HUDEP-2 (cell line): ENCODE results near the gene RAC3.

Experiments
- DNase-seq, 76 experiments: peaks; one replicate each; lab custom pipeline; 2025; ENCODE audit not compliant: unreplicated experiment in 76 of 76; lab: John Stamatoyannopoulos, UW

The RAC3 gene

GRCh38 chr17:82011617-82012187 lies 19.8 kb upstream of the RAC3 start:
- DNase-seq, result no peak

DNA sequence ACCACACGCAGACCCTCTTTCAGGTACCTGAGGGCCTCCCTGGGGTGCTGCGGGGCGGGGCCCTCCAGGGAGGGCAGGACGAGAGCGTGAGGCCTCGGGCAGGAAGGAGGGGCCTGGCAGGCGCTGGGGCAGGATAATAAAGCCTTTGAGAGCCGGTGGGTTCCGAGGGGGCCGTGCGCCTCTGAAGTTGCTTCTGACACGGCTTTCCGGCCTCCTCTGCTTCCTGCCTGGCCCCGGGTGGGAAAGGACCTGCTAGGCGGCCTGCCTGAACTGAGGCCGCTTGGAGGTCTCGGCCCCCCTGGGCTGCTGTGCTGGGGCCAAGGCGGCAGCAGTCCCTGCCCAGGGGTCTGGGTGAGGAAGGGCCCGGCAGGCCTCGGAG lies 19.2 kb upstream of the RAC3 start:
- DNase-seq, result no peak

- no peak for DNase-seq
Measured at GRCh38 chr17:82012640-82013295, 18.7 kb upstream of the RAC3 start.

- DNase-seq, result no peak
Measured at GRCh38 chr17:82013341-82013740, 18.1 kb upstream of the RAC3 start.

DNA sequence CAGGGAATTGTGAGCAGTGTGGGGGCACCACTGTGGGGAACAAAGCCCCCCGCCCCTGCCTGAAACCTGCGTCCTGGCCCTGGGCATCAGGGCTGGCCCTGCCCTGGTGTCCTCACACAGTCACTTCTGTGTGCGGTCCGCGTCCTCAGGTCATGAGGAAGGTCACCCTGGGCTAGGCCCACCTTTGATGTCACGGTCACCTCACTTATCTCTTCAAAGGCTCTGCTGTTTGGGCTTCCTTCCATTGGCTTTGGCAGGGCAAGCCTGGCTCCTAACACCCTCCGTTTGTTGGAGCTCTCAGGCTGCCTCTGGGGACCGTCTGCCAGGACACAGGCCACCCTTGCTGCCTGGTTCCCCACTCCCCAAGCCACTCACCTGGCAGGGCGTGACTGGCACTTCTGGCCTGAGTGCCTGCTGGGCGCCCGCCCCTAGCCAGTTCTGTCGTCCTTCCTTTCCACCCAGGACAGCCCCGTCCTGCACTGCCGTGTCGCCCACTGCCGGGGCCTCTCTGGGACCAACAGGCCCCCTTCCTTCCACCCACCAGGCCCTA lies 17.6 kb upstream of the RAC3 start:
- no peak for DNase-seq

DNA sequence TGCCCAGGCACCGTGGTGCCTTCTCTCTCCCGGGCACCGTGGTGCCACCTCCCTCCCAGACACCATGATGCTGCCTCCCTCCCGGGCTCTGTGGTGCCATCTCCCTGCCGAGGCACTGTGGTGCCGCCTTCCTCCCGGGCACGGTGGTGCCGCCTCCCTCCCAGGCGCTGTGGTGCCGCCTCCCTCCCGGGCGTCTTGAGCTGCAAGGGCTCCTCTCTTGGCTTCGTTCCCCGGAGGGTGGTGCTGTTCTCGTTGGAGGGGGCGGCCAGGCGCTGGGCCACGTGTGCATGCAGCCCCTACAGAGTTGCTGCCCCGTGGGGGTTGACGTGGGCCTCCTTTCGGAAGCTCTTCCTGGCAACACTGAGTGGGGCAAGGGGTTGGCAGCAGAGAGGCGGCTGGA lies 17.0 kb upstream of the RAC3 start:
- DNase-seq, result peak in 27 of 76 experiments; percentile 2 to 57 (median 22)

GRCh38 chr17:82014971-82015310 lies 16.5 kb upstream of the RAC3 start:
- DNase-seq, result no peak

GRCh38 chr17:82015311-82015971 lies 16.0 kb upstream of the RAC3 start:
- DNase-seq, result no peak

GRCh38 chr17:82016061-82016874 lies 15.2 kb upstream of the RAC3 start:
- no peak for DNase-seq

GRCh38 chr17:82016875-82017459 lies 14.5 kb upstream of the RAC3 start:
- no peak for DNase-seq

DNA sequence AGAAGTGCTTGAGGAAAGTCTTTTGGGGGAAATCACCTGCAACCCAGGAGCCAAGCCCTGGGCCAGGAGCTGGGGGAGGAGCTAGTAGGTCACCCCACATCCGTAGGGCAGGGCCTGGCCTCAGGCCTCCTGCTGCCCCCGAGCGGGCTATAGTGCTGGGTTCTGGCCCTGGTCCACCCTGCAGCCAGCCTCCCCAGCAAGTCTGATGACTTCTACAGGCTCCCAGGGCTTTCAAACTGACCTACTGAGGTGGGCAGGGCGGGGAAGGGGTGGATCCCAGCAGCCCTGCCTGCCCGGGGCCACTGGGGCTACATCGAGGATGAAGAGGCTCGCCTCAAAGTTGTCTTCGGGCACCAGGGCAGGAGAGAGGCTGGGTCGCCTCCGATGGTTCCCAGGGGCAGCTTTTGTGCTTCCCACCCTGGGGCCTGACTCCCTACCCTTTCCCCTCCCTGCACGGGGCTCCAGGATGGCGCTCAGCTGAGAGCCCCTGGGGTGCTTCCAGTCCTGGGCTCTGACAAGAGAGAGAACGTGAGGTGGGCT lies 13.8 kb upstream of the RAC3 start:
- no peak for DNase-seq

- peak in 1 of 76 experiments; percentile 5 for DNase-seq
Measured at GRCh38 chr17:82018152-82018988, 13.1 kb upstream of the RAC3 start.

DNA sequence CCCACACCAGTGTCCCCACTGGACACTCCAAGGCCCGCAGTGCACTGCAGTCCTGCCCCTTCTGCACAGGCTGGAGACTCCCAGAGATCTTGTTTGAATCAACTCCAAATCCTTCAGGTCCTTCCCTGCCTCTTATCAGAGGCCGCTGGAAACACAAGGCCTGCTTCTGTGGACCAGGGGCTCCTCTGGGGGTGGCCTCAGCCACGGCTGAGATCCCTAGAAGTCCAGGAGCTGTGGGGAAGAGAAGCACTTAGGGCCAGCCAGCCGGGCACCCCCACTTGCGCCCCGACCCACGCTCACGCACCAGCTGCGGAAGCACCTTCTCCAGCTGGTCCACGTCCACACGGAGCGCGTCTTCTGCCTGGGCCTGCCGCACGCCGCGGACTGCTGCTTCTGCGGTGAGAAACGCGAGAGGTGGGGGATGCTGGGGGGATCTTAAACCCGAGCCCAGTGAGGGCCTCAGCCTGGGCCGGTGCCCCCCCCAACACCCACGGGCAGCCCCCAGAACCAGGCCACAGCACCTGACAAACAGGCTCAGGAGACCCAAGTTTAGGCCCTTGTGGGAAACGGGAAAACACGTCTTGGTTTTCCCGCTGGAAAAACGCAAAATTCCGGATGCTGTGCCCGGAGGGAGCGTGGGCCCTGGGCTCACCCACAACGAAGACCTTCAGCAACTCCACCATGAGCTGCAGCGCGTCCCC lies 12.3 kb upstream of the RAC3 start:
- DNase-seq, result no peak

DNA sequence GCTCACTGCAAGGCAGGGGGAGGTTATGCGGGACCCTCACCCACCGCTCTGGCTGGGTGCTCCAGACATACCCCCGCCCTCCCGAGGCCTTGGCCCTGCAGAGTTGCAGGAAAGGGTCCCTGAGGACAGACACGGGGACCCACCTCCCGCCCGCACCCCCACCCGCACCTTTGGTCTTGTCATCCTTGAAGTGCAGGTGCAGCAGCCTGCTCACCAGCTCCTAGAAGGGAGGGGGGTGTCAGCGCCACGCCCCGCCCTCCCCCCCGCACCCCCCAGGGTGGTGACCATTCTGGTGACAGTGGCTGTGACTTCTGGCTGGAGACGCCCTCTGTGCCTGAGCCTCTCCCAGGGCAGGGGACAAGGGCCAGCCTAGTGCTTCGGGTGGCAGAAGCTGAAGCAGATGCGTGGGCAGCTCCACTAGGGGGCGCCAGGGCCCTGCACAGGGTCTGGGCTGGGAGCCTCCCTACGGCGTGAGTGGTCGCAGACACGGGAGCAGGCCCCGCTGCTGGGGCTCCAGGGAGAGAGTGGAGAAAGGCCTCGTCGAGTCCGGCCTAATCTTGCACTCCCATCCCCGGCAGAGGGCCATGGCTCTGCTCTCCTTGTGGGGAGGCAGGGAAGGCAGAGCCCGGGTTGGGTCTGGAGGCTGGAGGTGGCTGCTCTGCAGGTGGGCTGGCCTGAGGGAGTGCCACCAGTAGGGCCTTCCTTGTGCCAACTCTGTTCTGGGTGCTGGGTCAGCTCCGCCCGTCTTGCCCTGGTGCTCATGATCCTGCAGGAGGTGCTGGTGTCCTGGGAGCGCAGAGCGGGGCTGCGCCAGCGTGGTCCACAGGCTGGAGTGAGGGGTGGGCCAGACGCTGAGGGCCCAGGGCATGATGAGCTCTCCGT lies 11.5 kb upstream of the RAC3 start:
- peak in 63 of 76 experiments; percentile 20 to 73 (median 53) for DNase-seq

GRCh38 chr17:82020572-82021106 lies 10.8 kb upstream of the RAC3 start:
- no peak for DNase-seq

DNA sequence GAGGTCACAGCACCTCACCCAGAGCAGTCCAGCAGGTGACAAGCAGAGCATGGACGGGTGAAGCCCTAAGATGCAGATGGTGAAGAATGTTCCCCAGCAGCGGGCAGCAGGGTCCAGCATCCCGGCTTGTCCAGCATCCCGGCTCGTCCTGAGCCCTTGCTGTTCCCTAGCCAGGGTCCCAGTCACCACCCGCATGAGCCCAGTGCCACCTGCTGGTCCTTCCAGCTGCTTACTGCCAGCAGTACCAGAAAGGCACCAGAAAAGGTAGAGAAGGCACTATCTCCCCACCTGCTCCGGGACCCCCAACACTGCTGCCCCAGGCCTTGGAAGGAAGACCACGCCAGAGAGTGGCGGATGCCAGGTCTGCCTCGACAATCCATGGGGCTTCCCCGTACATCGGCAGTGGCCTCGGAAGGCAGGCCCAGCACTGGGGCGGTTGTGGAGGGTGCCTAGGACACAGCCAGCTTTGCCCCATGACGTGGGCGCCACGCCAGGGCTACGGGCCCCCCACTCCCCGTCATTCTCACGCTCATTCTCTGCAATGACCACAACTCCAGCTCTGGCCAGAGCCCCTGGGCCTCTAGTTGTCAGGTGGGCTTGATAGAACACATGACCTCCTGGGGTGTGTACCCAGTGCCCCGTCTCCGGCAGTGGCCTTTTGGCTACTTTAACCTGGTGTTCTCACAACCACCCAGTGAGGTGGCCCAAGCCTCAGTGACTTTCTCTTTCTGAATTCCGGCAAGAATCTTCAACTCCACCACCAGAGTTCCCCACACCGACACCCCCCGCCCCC lies 10.2 kb upstream of the RAC3 start:
- DNase-seq, result peak in 63 of 76 experiments; percentile 6 to 78 (median 47)

GRCh38 chr17:82021900-82022309 lies 9.6 kb upstream of the RAC3 start:
- peak in 11 of 76 experiments; percentile 16 to 40 (median 24) for DNase-seq
